Mammary epithelial cell (primary cell): ENCODE measurements around the gene RAB4A.

ENCODE experiments used
- CTCF ChIP-seq, 2 donors: IDR thresholded peaks in 1 of 2; conservative IDR thresholded peaks in 1 of 2; 2 replicates each; pipeline ENCODE4 v1.5.1; 2011 to 2012; ENCODE audit warnings: inconsistent platforms in 2 of 2, low read length in 2 of 2, mild to moderate bottlenecking in 2 of 2, control low read depth in 1 of 2, low read depth in 1 of 2; ENCODE audit not compliant: insufficient read depth in 1 of 2; ENCODE audit errors: extremely low read depth in 1 of 2
- EZH2 ChIP-seq: IDR thresholded peaks from 2 replicates; pipeline ENCODE4 v1.6.1; 2012; ENCODE audit warnings: low read length, inconsistent platforms, borderline replicate concordance

GRCh38 chr1:229266832-229267500 is 3.9 kb upstream of the RAB4A start:
- TF ChIP-seq EZH2 (no peak), CTCF (conservative IDR thresholded peaks at IDR 0.05 in 1 of 2, IDR thresholded peaks at IDR 0.05 in 1 of 2; ENCODE audit: extremely low read depth in 1 of 2, insufficient read depth in 1 of 2, low read depth in 1 of 2, low read length in 2 of 2) (no peak)
